GM10266 (cell line): ENCODE data around the gene ADGRF4.

ENCODE experiments used
- DNase-seq: peaks from one replicate; pipeline ENCODE4 v3.0.0; 2012; ENCODE audit errors: extremely low spot score
- TF ChIP-seq, protein P1 (sequence below): IDR thresholded peaks from 2 replicates; pipeline ENCODE4 v1.5.1; 2012; ENCODE audit warnings: mild to moderate bottlenecking, low read depth; ENCODE audit not compliant: control insufficient read depth, insufficient read depth; ENCODE audit errors: missing control alignments

Gene ADGRF4

DNA sequence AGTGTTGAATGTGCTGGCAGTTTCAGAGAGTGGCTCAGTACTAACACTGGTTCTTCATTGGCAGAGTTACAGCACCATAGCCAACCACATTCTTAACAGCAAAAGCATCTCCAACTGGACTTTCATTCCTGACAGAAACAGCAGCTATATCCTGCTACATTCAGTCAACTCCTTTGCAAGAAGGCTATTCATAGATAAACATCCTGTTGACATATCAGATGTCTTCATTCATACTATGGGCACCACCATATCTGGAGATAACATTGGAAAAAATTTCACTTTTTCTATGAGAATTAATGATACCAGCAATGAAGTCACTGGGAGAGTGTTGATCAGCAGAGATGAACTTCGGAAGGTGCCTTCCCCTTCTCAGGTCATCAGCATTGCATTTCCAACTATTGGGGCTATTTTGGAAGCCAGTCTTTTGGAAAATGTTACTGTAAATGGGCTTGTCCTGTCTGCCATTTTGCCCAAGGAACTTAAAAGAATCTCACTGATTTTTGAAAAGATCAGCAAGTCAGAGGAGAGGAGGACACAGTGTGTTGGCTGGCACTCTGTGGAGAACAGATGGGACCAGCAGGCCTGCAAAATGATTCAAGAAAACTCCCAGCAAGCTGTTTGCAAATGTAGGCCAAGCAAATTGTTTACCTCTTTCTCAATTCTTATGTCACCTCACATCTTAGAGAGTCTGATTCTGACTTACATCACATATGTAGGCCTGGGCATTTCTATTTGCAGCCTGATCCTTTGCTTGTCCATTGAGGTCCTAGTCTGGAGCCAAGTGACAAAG, 17.0 kb upstream of the ADGRF4 start:
- TF ChIP-seq, protein P1, sequence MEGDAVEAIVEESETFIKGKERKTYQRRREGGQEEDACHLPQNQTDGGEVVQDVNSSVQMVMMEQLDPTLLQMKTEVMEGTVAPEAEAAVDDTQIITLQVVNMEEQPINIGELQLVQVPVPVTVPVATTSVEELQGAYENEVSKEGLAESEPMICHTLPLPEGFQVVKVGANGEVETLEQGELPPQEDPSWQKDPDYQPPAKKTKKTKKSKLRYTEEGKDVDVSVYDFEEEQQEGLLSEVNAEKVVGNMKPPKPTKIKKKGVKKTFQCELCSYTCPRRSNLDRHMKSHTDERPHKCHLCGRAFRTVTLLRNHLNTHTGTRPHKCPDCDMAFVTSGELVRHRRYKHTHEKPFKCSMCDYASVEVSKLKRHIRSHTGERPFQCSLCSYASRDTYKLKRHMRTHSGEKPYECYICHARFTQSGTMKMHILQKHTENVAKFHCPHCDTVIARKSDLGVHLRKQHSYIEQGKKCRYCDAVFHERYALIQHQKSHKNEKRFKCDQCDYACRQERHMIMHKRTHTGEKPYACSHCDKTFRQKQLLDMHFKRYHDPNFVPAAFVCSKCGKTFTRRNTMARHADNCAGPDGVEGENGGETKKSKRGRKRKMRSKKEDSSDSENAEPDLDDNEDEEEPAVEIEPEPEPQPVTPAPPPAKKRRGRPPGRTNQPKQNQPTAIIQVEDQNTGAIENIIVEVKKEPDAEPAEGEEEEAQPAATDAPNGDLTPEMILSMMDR, result no peak
- DNase-seq, result no peak

DNA sequence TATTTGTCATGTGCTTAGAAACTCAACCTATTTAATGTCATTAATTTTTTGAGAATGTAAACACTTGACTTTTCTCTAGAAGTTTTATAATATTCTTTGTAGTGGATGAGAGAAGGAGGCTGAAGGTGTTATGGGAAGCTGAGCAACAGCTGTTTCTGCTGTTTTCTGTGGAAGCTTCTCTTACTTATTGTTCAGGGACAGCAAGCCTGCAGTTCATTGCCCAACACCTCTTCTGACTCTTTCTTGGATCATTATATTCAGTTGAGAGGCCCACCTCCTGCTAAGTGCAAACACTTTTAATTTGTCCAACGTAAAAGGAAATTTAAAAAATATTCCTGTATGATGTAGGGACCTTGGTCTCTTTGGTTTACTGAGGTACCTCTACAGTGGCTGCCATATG, 12.0 kb upstream of the ADGRF4 start:
- TF ChIP-seq, protein P1, result no peak
- no peak for DNase-seq

DNA sequence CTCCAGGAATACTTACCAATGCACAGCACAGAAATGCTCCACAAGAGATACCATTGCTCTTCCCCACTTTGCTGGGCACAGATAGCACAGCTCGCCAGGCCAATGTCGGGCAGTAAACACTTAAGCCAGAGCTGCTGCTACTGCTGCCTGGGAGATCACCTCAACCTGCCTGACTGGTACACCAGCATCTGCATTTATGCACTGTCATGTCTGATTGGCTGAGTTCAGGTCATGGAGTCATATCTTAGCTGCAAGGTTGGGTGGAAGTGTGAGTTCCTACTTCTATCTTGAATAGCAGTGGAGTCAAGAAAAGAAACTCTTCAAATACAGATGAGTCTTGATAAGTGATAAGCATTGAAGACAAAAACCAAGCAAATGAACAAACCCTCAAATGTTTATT, 10.9 kb upstream of the ADGRF4 start:
- no peak for DNase-seq

DNA sequence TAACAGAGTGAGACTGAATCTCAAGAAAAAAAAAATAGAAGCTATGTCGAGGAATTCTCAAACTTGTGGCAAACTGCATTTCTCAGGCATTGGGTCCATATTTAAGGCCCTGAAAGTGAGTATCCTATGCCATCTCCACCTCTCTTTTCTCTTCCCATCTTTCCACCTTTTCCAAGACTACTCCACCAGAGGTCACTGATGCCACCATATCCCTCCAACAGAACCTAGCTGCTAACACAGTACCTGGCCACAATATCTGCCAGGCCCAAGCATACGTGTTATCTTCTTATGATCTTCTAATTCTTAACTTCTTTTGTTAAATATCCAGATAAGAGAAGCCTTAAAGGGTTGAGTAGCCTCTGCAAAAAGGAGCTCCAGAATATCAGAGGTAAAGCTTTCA, 8.2 kb upstream of the ADGRF4 start:
- no peak for DNase-seq

More for the DNA sequence above, 10.9 kb upstream of the ADGRF4 start:
- TF ChIP-seq, protein P1, result no peak

DNA sequence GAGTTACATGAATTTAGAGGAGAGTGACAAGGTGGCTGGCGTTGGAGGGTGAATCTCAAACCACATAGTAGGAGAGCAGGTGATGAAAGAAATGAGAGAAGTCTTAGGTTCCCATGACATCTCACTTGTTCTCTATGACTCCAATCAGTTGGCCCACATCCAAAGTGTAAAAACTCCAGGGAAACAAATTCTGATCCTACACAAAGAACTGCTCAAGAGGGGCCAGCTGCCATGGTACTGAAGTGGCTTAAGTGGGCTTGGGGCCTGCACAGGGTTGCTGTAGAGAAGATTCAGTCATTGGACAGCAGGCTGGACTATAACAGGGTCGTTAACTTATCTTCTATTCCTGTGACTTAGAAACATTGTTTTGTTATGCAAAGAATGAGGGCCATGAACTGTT, 7.6 kb upstream of the ADGRF4 start:
- TF ChIP-seq, protein P1, result no peak
- no peak for DNase-seq

More for the DNA sequence above, 8.2 kb upstream of the ADGRF4 start:
- TF ChIP-seq, protein P1, result no peak

DNA sequence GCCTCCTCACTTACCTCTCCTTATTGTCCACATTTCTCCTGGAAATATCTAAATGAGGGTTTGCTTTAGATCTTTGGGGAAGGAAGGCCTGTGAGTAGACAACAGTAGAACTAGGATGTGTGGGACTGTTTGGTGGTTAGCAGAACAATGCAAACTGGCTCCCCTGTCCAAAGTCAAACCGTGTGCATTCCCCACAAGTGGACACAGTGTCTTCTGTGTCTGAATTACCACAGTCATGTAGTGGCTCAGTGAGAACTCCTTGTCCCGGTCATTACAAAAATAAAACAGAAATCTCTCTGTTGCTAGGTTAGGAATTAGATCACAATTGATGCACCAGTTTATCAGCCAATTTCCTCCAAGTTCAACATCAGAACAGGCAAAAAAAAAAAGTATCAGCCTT, 455 bp upstream of the ADGRF4 start:
- DNase-seq, result no peak

DNA sequence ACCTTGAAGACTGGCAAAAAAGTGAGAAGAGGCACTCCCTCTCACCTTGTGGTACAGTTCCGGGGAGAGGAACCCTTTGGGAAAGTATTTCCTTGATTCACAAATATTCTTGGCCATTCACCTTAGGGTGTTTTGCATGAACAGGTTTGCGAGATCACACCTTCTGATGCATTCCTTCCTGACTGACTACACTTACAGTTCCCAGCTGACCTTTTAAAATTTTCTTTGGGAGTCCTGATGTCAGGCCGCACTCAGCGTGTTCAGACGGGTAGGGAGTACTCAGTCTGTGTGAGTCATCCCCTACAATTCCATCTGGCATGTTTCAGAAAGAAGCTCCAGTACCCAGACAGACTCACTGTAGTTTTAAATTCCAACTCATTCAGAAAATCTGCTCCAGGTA, 1.7 kb downstream of the ADGRF4 start:
- TF ChIP-seq, protein P1, result no peak
- no peak for DNase-seq

More for the DNA sequence above, 455 bp upstream of the ADGRF4 start:
- TF ChIP-seq, protein P1, result no peak
